WI38 (cell line): ENCODE data around the gene OPCML.

ENCODE experiments used
- H3K4me3 ChIP-seq: 2 replicates; pipeline ENCODE4 v1.5.1; 2011; ENCODE audit warnings: low read depth, mild to moderate bottlenecking, control low read depth, low read length
- CTCF ChIP-seq: IDR thresholded peaks from 2 replicates; pipeline ENCODE4 v1.5.1; 2012; ENCODE audit warnings: low read depth, mild to moderate bottlenecking, control low read depth, low read length

The OPCML gene

GRCh38 chr11:132646890-132647289 lies 885.4 kb downstream of the OPCML start:
- H3K4me3 ChIP-seq, result no peak overlapping the region
- TF ChIP-seq CTCF, result no peak

- no peak overlapping the region for H3K4me3 ChIP-seq
- no peak for TF ChIP-seq CTCF
Observed at GRCh38 chr11:132644520-132645239, 887.6 kb downstream of the OPCML start.

GRCh38 chr11:132643239-132643638 lies 889.1 kb downstream of the OPCML start:
- no peak for TF ChIP-seq CTCF
- H3K4me3 ChIP-seq, result no peak overlapping the region

- H3K4me3 ChIP-seq, result no peak overlapping the region
- no peak for TF ChIP-seq CTCF
Observed at GRCh38 chr11:132640952-132641351, 891.3 kb downstream of the OPCML start.

- no peak overlapping the region for H3K4me3 ChIP-seq
- TF ChIP-seq CTCF, result no peak
Observed at GRCh38 chr11:132639986-132640385, 892.3 kb downstream of the OPCML start.

GRCh38 chr11:132639403-132639802 lies 892.9 kb downstream of the OPCML start:
- no peak for TF ChIP-seq CTCF
- no peak overlapping the region for H3K4me3 ChIP-seq

- no peak for TF ChIP-seq CTCF
- H3K4me3 ChIP-seq, result no peak overlapping the region
Observed at GRCh38 chr11:132638423-132638822, 893.9 kb downstream of the OPCML start.
